ENCODE results near the gene RNASET2.

- TF ChIP-seq EP300 (IDR thresholded peaks at IDR 0.05; ENCODE audit: low read depth) = no peak
- no peak for TF ChIP-seq CTCF (IDR thresholded peaks at IDR 0.05)
Observed at GRCh38 chr6:166932116-166932515, 24.2 kb downstream of the RNASET2 start.
